Activated T-helper 1 cell treated with anti-CD3 and anti-CD28 coated beads, Interleukin-12 subunit alpha, Interleukin-12 subunit beta, Interleukin-2, Interleukin-4 antibody, amounts not matched to agents 30 ng/mL and 10 ng/mL and 1 ng/mL, durations not matched to agents 14 hours and 24 hours and 36 hours (primary cell): ENCODE results near the gene CNTN4. TPM values are rescaled to one million over a fixed set of nuclear protein-coding genes. Genes with fewer than 3 reads are reported as not detected.

Experiments
- DNase-seq: peaks from one replicate; pipeline ENCODE4 v3.0.0; 2021; ENCODE audit warnings: low spot score
- H3K27ac Mint-ChIP-seq: one replicate; pipeline ENCODE4 v1.8.0; 2021; ENCODE audit warnings: mild to moderate bottlenecking, mixed read lengths
- H3K27me3 Mint-ChIP-seq: one replicate; pipeline ENCODE4 v1.8.0; 2022; ENCODE audit warnings: mild to moderate bottlenecking, moderate library complexity, mixed read lengths; ENCODE audit not compliant: insufficient read depth
- H3K36me3 Mint-ChIP-seq: one replicate; pipeline ENCODE4 v1.8.0; 2021; ENCODE audit warnings: low read depth, mixed read lengths
- H3K4me1 Mint-ChIP-seq: one replicate; pipeline ENCODE4 v1.8.0; 2021; ENCODE audit warnings: low read depth, mixed read lengths
- H3K4me3 Mint-ChIP-seq: one replicate; pipeline ENCODE4 v1.8.0; 2021; ENCODE audit warnings: mild to moderate bottlenecking, moderate library complexity, mixed read lengths
- H3K9me3 Mint-ChIP-seq: one replicate; pipeline ENCODE4 v1.8.0; 2021; ENCODE audit warnings: mixed read lengths
- intact Hi-C: fragments of 100-400 bp; cut with micrococcal nuclease; formaldehyde crosslinking; loops from one replicate; pipeline ENCODE4 v1.15.1; 2024
- total RNA-seq: library from RNA; stranded (reverse); gene quantifications from 2 replicates; pipeline ENCODE4 v1.2.3, GENCODE V29; 2022

The CNTN4 gene
- total RNA-seq, 1 donor from 2014 or later, result not detected

DNA sequence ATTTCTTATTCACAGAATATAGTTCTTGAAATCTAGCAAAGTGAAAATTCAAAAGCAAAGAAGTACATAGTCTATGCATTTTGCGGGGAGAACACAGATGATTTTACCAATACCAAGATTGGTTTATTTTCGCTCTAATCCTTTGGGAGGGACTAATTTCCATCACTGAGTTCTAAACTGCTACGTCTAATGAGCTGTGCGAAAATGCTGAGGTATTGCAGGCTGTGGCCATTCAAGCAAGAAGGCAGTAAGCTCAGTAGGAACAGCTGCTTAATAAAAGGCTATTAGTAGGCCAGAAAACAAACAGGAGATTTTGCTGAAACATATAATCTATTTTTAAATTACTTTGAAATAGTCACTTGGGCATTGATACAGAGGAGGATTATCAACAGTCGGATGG, 379.0 kb downstream of the CNTN4 start:
- no peak overlapping the region for H3K4me3 Mint-ChIP-seq

GRCh38 chr3:2484162-2485026, 385.7 kb downstream of the CNTN4 start:
- intact Hi-C loops, result no loop called here
- Mint-ChIP-seq H3K4me1 (no peaks in the 10 kb centered on the region), H3K27me3 (no peaks in the 10 kb centered on the region), H3K27ac (no peak overlapping the region), H3K9me3 (peaks cover 3% of the 10 kb centered on the region), H3K36me3 (no peaks in the 10 kb centered on the region), H3K4me3 (no peak overlapping the region)
- DNase-seq, result no peak

More for the DNA sequence above, 379.0 kb downstream of the CNTN4 start:
- H3K4me1 Mint-ChIP-seq, result no peaks in the 10 kb centered on the region
- intact Hi-C loops, result no loop called here
- H3K36me3 Mint-ChIP-seq, result no peaks in the 10 kb centered on the region
- H3K9me3 Mint-ChIP-seq, result peaks cover 3% of the 10 kb centered on the region
- H3K27me3 Mint-ChIP-seq, result no peaks in the 10 kb centered on the region
- DNase-seq, result no peak
- no peak overlapping the region for H3K27ac Mint-ChIP-seq

- intact Hi-C loops, result no loop called here
- Mint-ChIP-seq H3K36me3 (no peaks in the 10 kb centered on the region), H3K27ac (no peak overlapping the region), H3K4me3 (no peak overlapping the region), H3K27me3 (no peaks in the 10 kb centered on the region), H3K4me1 (no peaks in the 10 kb centered on the region), H3K9me3 (peaks cover 3% of the 10 kb centered on the region)
- DNase-seq, result no peak
Measured at GRCh38 chr3:2485027-2485375, 386.3 kb downstream of the CNTN4 start.

- Mint-ChIP-seq H3K4me3 (no peak overlapping the region), H3K4me1 (no peaks in the 10 kb centered on the region)
Measured at GRCh38 chr3:2495746-2496145, 397.1 kb downstream of the CNTN4 start.

DNA sequence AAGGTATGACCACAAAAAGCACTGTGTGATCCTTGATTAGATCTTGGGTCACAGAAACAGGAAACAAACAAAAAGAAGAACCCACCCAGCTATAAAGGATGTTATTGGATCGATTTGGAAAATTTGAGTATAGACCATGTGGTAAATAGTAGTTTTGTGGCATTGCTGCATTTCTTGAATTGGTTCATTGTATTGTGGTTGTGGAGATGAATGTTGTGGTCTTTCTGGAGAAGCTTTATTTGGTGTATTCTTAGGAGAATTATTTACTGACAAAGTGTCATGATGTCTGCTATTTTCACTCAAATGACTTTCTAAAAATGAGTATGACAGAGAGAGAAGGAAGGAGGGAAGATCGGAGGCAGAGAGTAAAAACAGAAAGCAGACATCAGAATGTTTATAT, 406.2 kb downstream of the CNTN4 start:
- H3K27ac Mint-ChIP-seq, result no peak overlapping the region
- no peaks in the 10 kb centered on the region for H3K27me3 Mint-ChIP-seq
- H3K36me3 Mint-ChIP-seq, result no peaks in the 10 kb centered on the region
- H3K4me3 Mint-ChIP-seq, result no peak overlapping the region
- DNase-seq, result no peak
- intact Hi-C loops, result no loop called here
- H3K9me3 Mint-ChIP-seq, result no peaks in the 10 kb centered on the region
- no peaks in the 10 kb centered on the region for H3K4me1 Mint-ChIP-seq

More at GRCh38 chr3:2495746-2496145, 397.1 kb downstream of the CNTN4 start:
- intact Hi-C loops, result no loop called here
- H3K9me3 Mint-ChIP-seq, result no peaks in the 10 kb centered on the region
- no peaks in the 10 kb centered on the region for H3K36me3 Mint-ChIP-seq
- DNase-seq, result no peak
- H3K27ac Mint-ChIP-seq, result no peak overlapping the region
- H3K27me3 Mint-ChIP-seq, result no peaks in the 10 kb centered on the region

- intact Hi-C loops, result no loop called here
- Mint-ChIP-seq H3K27me3 (no peaks in the 10 kb centered on the region), H3K4me3 (no peak overlapping the region), H3K27ac (no peak overlapping the region), H3K36me3 (no peaks in the 10 kb centered on the region), H3K4me1 (no peaks in the 10 kb centered on the region), H3K9me3 (no peaks in the 10 kb centered on the region)
- no peak for DNase-seq
Measured at GRCh38 chr3:2506776-2507175, 408.1 kb downstream of the CNTN4 start.

- intact Hi-C loops, result no loop called here
- Mint-ChIP-seq H3K4me1 (no peaks in the 10 kb centered on the region), H3K4me3 (no peak overlapping the region), H3K27ac (no peak overlapping the region), H3K27me3 (no peaks in the 10 kb centered on the region), H3K36me3 (no peaks in the 10 kb centered on the region), H3K9me3 (no peaks in the 10 kb centered on the region)
- no peak for DNase-seq
Measured at GRCh38 chr3:2510591-2511145, 412.0 kb downstream of the CNTN4 start.

GRCh38 chr3:2511356-2511755, 412.7 kb downstream of the CNTN4 start:
- H3K36me3 Mint-ChIP-seq, result no peaks in the 10 kb centered on the region
- no peak overlapping the region for H3K4me3 Mint-ChIP-seq
- H3K4me1 Mint-ChIP-seq, result no peaks in the 10 kb centered on the region
- no peak for DNase-seq
- intact Hi-C loops, result no loop called here
- H3K27ac Mint-ChIP-seq, result no peak overlapping the region
- no peaks in the 10 kb centered on the region for H3K9me3 Mint-ChIP-seq
- no peaks in the 10 kb centered on the region for H3K27me3 Mint-ChIP-seq

DNA sequence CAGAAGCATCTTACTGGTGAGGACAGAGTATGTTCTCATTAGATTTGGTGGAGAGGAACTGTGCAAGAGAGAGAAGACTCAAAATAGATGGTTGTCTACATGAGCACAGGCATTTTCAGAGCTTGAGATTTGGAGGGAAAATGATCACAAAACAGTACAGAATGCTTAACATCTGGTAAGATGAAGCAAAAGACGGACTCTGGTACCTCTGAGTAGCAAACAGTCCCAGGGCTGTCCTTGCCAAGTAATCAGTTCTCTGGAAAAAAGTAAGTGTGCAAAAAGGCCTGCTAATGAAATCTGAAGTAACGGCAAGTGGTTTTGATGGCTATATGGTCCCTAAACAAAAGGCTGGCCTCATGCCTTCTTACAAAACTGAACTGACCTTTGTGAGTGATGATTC, 414.2 kb downstream of the CNTN4 start:
- H3K27ac Mint-ChIP-seq, result no peak overlapping the region
- H3K9me3 Mint-ChIP-seq, result no peaks in the 10 kb centered on the region
- DNase-seq, result no peak
- intact Hi-C loops, result no loop called here
- H3K4me1 Mint-ChIP-seq, result no peaks in the 10 kb centered on the region
- H3K36me3 Mint-ChIP-seq, result no peaks in the 10 kb centered on the region
- no peak overlapping the region for H3K4me3 Mint-ChIP-seq
- H3K27me3 Mint-ChIP-seq, result no peaks in the 10 kb centered on the region

- H3K27ac Mint-ChIP-seq, result no peak overlapping the region
- no peaks in the 10 kb centered on the region for H3K9me3 Mint-ChIP-seq
- no peaks in the 10 kb centered on the region for H3K4me1 Mint-ChIP-seq
- no peaks in the 10 kb centered on the region for H3K27me3 Mint-ChIP-seq
- DNase-seq, result no peak
- no peak overlapping the region for H3K4me3 Mint-ChIP-seq
- intact Hi-C loops, result no loop called here
- H3K36me3 Mint-ChIP-seq, result no peaks in the 10 kb centered on the region
Measured at GRCh38 chr3:2513986-2514385, 415.3 kb downstream of the CNTN4 start.

GRCh38 chr3:2516762-2517441, 418.2 kb downstream of the CNTN4 start:
- no peaks in the 10 kb centered on the region for H3K27me3 Mint-ChIP-seq
- DNase-seq, result no peak
- no peak overlapping the region for H3K4me3 Mint-ChIP-seq
- H3K36me3 Mint-ChIP-seq, result no peaks in the 10 kb centered on the region
- no peaks in the 10 kb centered on the region for H3K9me3 Mint-ChIP-seq
- intact Hi-C loops, result no loop called here
- H3K27ac Mint-ChIP-seq, result no peak overlapping the region
- H3K4me1 Mint-ChIP-seq, result no peaks in the 10 kb centered on the region

DNA sequence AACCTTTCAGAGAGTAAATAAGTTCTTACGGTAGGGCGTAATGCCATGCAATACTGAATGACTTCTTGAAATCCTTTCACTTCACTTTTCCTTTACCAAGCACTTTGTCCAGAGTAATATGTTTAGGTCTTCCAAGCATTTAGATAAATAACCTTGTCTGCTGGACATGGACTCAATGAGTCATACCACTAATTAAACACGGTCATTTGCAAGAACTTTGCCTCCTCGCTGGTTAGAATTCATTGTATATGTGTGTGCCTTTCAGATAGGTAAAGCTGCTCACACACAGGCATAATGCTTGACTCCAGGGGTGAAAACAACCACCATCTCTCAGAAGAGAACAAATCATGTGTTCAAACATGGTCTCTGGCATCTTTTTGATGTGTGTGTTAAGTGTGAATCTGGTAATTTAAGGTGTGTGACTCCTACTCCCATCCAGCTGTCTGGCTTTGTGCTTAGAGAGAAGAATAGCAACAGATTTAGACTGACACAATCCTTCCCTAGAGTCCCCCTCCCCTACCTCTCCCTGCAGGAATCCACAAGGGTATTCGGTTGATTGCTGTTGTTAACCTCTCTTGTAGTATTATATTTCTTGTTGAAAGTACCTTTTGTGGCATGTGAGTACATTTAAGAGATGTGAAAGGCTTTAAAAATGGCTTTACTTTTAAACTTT, 419.0 kb downstream of the CNTN4 start:
- no peaks in the 10 kb centered on the region for H3K9me3 Mint-ChIP-seq
- no peaks in the 10 kb centered on the region for H3K4me1 Mint-ChIP-seq
- H3K36me3 Mint-ChIP-seq, result no peaks in the 10 kb centered on the region
- no peak overlapping the region for H3K4me3 Mint-ChIP-seq
- no peaks in the 10 kb centered on the region for H3K27me3 Mint-ChIP-seq
- DNase-seq, result no peak
- intact Hi-C loops, result no loop called here
- H3K27ac Mint-ChIP-seq, result no peak overlapping the region

DNA sequence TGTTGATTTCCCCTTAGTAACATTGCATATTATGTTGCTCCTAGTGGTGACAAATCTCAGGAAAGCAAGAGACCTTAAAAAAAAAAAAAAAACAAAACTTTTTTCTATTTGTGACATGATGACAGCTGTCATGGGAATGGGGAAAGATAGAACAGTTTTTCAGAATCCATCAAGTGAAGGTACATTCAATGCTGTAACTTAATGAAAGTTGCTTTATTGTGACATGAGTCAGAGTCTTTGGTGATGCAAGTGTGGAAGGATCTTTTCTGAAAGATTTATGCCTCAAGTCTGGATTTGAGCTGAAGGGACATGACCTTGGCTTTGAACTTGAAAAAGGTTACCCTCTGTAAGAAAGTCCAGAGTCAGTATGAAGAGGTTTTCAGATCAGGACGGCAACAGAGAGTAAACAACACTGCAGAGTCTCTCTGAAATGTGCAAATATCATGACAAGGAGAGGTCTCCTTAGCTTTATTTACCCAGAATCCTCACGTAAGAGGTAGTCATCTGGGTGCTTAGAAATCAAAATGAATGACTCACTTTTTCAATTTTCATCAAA, 424.7 kb downstream of the CNTN4 start:
- Mint-ChIP-seq H3K27ac (no peak overlapping the region), H3K4me3 (no peak overlapping the region), H3K36me3 (no peaks in the 10 kb centered on the region), H3K9me3 (no peaks in the 10 kb centered on the region), H3K27me3 (no peaks in the 10 kb centered on the region), H3K4me1 (no peaks in the 10 kb centered on the region)
- no peak for DNase-seq
- intact Hi-C loops, result no loop called here
